ENCODE data around the gene MTHFD2. TPM values are rescaled to one million over a fixed set of nuclear protein-coding genes. Genes with fewer than 3 reads are reported as not detected.
"Not testable (repeated sequence)": the region's sequence is repeated elsewhere in the genome, so short reads cannot be mapped to it uniquely, and the experiment has no call there.

Gene MTHFD2
- total RNA-seq, 2 experiments from 2014 or later = 215 to 293 TPM

- no peak for DNase-seq
- H3K27ac Mint-ChIP-seq = peak overlapping the region; percentile 100
- ATAC-seq = no peak
- H3K4me1 Mint-ChIP-seq = peaks cover 56% of the 10 kb centered on the region
- CTCF ChIA-PET = interaction anchor here (0.9 to 3.6 kb wide), 8 partner anchors 14 to 258 kb away, joined by 3 to 51 read pairs (median 6); partner anchors contain the start of genes BOLA3, MOB1A and WBP1
- no peaks in the 10 kb centered on the region for H3K9me3 Mint-ChIP-seq (ENCODE audit: low read depth)
- no peaks in the 10 kb centered on the region for H3K27me3 Mint-ChIP-seq
- peak overlapping the region; percentile 96 for H3K4me3 Mint-ChIP-seq
- peaks cover 40% of the 10 kb centered on the region for H3K36me3 Mint-ChIP-seq
Observed at GRCh38 chr2:74199871-74200305, 1.5 kb downstream of the MTHFD2 start.

GRCh38 chr2:74201196-74201595, 2.8 kb downstream of the MTHFD2 start:
- Mint-ChIP-seq H3K4me3 (peak overlapping the region; percentile 96), H3K36me3 (peaks cover 49% of the 10 kb centered on the region), H3K27ac (peak overlapping the region; percentile 74), H3K9me3 (ENCODE audit: low read depth) (no peaks in the 10 kb centered on the region), H3K4me1 (peaks cover 69% of the 10 kb centered on the region), H3K27me3 (no peaks in the 10 kb centered on the region)
- DNase-seq (no peak), ATAC-seq (no peak)
- CTCF ChIA-PET = interaction anchor here (1.2 to 1.8 kb wide), 4 partner anchors 9 to 23 kb away, joined by 3 to 8 read pairs (median 6); partner anchors contain the start of gene MOB1A

GRCh38 chr2:74201596-74201995, 3.2 kb downstream of the MTHFD2 start:
- H3K4me3 Mint-ChIP-seq = peak overlapping the region; percentile 96
- DNase-seq = no peak
- H3K36me3 Mint-ChIP-seq = peaks cover 53% of the 10 kb centered on the region
- H3K9me3 Mint-ChIP-seq (ENCODE audit: low read depth) = no peaks in the 10 kb centered on the region
- H3K4me1 Mint-ChIP-seq = peaks cover 73% of the 10 kb centered on the region
- H3K27ac Mint-ChIP-seq = peak overlapping the region; percentile 74
- CTCF ChIA-PET = interaction anchor here (1.2 to 1.8 kb wide), 4 partner anchors 10 to 24 kb away, joined by 3 to 8 read pairs (median 6); partner anchors contain the start of gene MOB1A
- ATAC-seq = no peak
- no peaks in the 10 kb centered on the region for H3K27me3 Mint-ChIP-seq

- ATAC-seq (no peak), DNase-seq (no peak)
- Mint-ChIP-seq H3K4me1 (peaks cover 78% of the 10 kb centered on the region), H3K36me3 (peaks cover 68% of the 10 kb centered on the region), H3K27ac (peak overlapping the region; percentile 94), H3K4me3 (peak overlapping the region; percentile 65), H3K9me3 (ENCODE audit: low read depth) (no peaks in the 10 kb centered on the region), H3K27me3 (no peaks in the 10 kb centered on the region)
- CTCF ChIA-PET = interaction anchor here (1.0 to 3.2 kb wide), 4 partner anchors 13 to 377 kb away, joined by 3 to 26 read pairs (median 6); partner anchors contain the start of gene MOB1A
Observed at GRCh38 chr2:74204436-74204835, 6.0 kb downstream of the MTHFD2 start.

GRCh38 chr2:74205113-74205512, 6.7 kb downstream of the MTHFD2 start:
- H3K27me3 Mint-ChIP-seq = no peaks in the 10 kb centered on the region
- peaks cover 69% of the 10 kb centered on the region for H3K36me3 Mint-ChIP-seq
- no peaks in the 10 kb centered on the region for H3K9me3 Mint-ChIP-seq (ENCODE audit: low read depth)
- no peak for DNase-seq
- peaks cover 79% of the 10 kb centered on the region for H3K4me1 Mint-ChIP-seq
- ATAC-seq = no peak
- peak overlapping the region; percentile 94 for H3K27ac Mint-ChIP-seq
- CTCF ChIA-PET = interaction anchor here (1.2 to 3.2 kb wide), 6 partner anchors 8 to 378 kb away, joined by 3 to 26 read pairs (median 9); partner anchors contain the start of gene MOB1A
- peak overlapping the region; percentile 65 for H3K4me3 Mint-ChIP-seq

- peak overlapping the region; percentile 65 for H3K4me3 Mint-ChIP-seq
- no peaks in the 10 kb centered on the region for H3K9me3 Mint-ChIP-seq (ENCODE audit: low read depth)
- ATAC-seq (peak; percentile 59), DNase-seq (peak; percentile 73)
- CTCF ChIA-PET = interaction anchor here (1.1 to 3.2 kb wide), 9 partner anchors 8 to 378 kb away, joined by 3 to 26 read pairs (median 4); partner anchors contain the start of genes BOLA3 and MOB1A
- H3K27me3 Mint-ChIP-seq = no peaks in the 10 kb centered on the region
- peaks cover 68% of the 10 kb centered on the region for H3K36me3 Mint-ChIP-seq
- H3K27ac Mint-ChIP-seq = peak overlapping the region; percentile 94
- peaks cover 76% of the 10 kb centered on the region for H3K4me1 Mint-ChIP-seq
Observed at GRCh38 chr2:74205596-74205995, 7.2 kb downstream of the MTHFD2 start.

GRCh38 chr2:74206180-74206688, 7.8 kb downstream of the MTHFD2 start:
- Mint-ChIP-seq H3K9me3 (ENCODE audit: low read depth) (no peaks in the 10 kb centered on the region), H3K4me1 (peaks cover 73% of the 10 kb centered on the region), H3K4me3 (peak overlapping the region; percentile 65), H3K27ac (peak overlapping the region; percentile 94), H3K36me3 (peaks cover 68% of the 10 kb centered on the region), H3K27me3 (no peaks in the 10 kb centered on the region)
- CTCF ChIA-PET = interaction anchor here (1.1 to 3.2 kb wide), 9 partner anchors 9 to 379 kb away, joined by 3 to 26 read pairs (median 4); partner anchors contain the start of genes BOLA3 and MOB1A
- DNase-seq = peak; percentile 85
- peak; percentile 86 for ATAC-seq

- peaks cover 63% of the 10 kb centered on the region for H3K36me3 Mint-ChIP-seq
- H3K27ac Mint-ChIP-seq = no peak overlapping the region
- no peaks in the 10 kb centered on the region for H3K27me3 Mint-ChIP-seq
- CTCF ChIA-PET = interaction anchor here (0.5 to 1.5 kb wide), 2 partner anchors 13 to 239 kb away, joined by 3 to 7 read pairs; no protein-coding TSS in a partner anchor
- no peak for DNase-seq
- peaks cover 17% of the 10 kb centered on the region for H3K4me1 Mint-ChIP-seq
- no peaks in the 10 kb centered on the region for H3K9me3 Mint-ChIP-seq (ENCODE audit: low read depth)
- H3K4me3 Mint-ChIP-seq = no peak overlapping the region
- ATAC-seq = no peak
Observed at GRCh38 chr2:74212702-74213410, 14.4 kb downstream of the MTHFD2 start.

GRCh38 chr2:74215771-74216170, 17.4 kb downstream of the MTHFD2 start:
- H3K4me3 Mint-ChIP-seq; ATAC-seq; H3K27me3 Mint-ChIP-seq; H3K27ac Mint-ChIP-seq; DNase-seq; H3K4me1 Mint-ChIP-seq; H3K9me3 Mint-ChIP-seq (ENCODE audit: low read depth): not testable (repeated sequence)
- peaks cover 53% of the 10 kb centered on the region for H3K36me3 Mint-ChIP-seq
- CTCF ChIA-PET = interaction anchor here (1.3 to 2.2 kb wide), 5 partner anchors 11 to 119 kb away, joined by 3 to 10 read pairs (median 6); partner anchors contain the start of gene MTHFD2

- CTCF ChIA-PET = interaction anchor here (1.5 to 2.2 kb wide), 3 partner anchors 11 to 56 kb away, joined by 3 to 10 read pairs (median 8); partner anchors contain the start of gene MTHFD2
- no peak overlapping the region for H3K4me3 Mint-ChIP-seq
- no peak overlapping the region for H3K27ac Mint-ChIP-seq
- no peaks in the 10 kb centered on the region for H3K9me3 Mint-ChIP-seq (ENCODE audit: low read depth)
- DNase-seq = no peak
- H3K27me3 Mint-ChIP-seq = no peaks in the 10 kb centered on the region
- peaks cover 47% of the 10 kb centered on the region for H3K36me3 Mint-ChIP-seq
- no peak for ATAC-seq
- peaks cover under 1% of the 10 kb centered on the region for H3K4me1 Mint-ChIP-seq
Observed at GRCh38 chr2:74216642-74217041, 18.2 kb downstream of the MTHFD2 start.

- H3K27ac Mint-ChIP-seq = peak overlapping the region; percentile 35
- CTCF ChIA-PET = no interaction called here
- DNase-seq = no peak
- H3K27me3 Mint-ChIP-seq = no peaks in the 10 kb centered on the region
- no peaks in the 10 kb centered on the region for H3K9me3 Mint-ChIP-seq (ENCODE audit: low read depth)
- peaks cover 11% of the 10 kb centered on the region for H3K4me1 Mint-ChIP-seq
- no peak for ATAC-seq
- no peak overlapping the region for H3K4me3 Mint-ChIP-seq
- H3K36me3 Mint-ChIP-seq = peaks cover 27% of the 10 kb centered on the region
Observed at GRCh38 chr2:74219846-74220486, 21.6 kb downstream of the MTHFD2 start.

GRCh38 chr2:74221091-74221490, 22.7 kb downstream of the MTHFD2 start:
- CTCF ChIA-PET = interaction anchor here (1.2 kb wide), 1 partner anchor 114 kb away, joined by 3 read pairs; no protein-coding TSS in a partner anchor
- no peak for DNase-seq
- Mint-ChIP-seq H3K27ac (no peak overlapping the region), H3K4me1 (peaks cover 11% of the 10 kb centered on the region), H3K9me3 (ENCODE audit: low read depth) (no peaks in the 10 kb centered on the region), H3K4me3 (no peak overlapping the region), H3K27me3 (no peaks in the 10 kb centered on the region), H3K36me3 (peaks cover 21% of the 10 kb centered on the region)
- no peak for ATAC-seq

Data from activated CD8-positive, alpha-beta memory T cell treated with anti-CD3 and anti-CD28 coated beads, Interleukin-2, amount 10 ng/mL, durations not matched to agents 7 days and 5 days (primary cell).